ENCODE results near the gene RECQL5.
A peak's percentile ranks its signal among the peaks of the same experiment; 100 is the strongest.

DNA sequence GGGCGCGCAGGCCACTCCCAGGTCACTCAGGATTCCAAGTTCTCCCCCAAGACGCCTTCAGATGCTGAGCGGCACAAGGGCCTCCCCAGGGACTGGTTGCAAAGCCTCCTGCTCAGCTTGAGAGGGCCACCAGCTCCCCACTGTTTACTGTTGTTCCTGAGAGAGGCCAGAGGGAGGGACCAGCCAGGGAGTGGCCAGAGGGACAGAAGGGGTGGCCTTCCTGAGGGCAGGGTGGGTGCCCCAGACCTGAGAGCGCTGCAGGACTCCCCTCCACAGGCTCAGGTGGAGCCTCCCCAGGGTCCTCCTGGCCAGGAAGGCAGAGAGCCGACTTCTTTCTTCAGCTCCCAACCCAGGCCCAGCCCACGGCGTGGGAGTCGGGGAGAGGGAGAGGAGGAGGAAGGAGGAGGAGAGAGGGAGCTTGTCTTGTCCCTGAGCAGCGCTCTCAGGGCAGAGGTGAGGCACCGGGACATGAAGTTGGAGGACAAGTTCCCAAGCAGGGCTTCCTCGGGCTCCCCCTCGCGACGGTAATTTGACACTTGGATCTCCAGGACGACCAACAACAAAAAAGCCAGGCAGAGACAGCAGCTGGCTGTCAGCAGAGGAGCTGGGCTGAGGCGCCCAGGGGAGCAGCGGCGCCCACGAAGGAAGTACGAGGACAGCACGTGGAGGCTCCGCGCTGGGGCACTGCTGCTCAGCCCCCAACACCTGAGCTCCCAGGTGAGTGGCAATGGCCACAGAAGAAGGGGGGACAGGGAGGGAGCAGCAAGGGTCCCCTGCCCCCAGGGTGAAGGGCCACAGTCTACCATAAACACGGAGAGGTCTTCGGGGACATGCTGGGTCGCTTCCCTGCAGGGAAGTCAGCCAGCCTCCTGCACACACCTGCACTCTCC, 33.2 kb downstream of the RECQL5 start:
- TF ChIP-seq, protein P1, sequence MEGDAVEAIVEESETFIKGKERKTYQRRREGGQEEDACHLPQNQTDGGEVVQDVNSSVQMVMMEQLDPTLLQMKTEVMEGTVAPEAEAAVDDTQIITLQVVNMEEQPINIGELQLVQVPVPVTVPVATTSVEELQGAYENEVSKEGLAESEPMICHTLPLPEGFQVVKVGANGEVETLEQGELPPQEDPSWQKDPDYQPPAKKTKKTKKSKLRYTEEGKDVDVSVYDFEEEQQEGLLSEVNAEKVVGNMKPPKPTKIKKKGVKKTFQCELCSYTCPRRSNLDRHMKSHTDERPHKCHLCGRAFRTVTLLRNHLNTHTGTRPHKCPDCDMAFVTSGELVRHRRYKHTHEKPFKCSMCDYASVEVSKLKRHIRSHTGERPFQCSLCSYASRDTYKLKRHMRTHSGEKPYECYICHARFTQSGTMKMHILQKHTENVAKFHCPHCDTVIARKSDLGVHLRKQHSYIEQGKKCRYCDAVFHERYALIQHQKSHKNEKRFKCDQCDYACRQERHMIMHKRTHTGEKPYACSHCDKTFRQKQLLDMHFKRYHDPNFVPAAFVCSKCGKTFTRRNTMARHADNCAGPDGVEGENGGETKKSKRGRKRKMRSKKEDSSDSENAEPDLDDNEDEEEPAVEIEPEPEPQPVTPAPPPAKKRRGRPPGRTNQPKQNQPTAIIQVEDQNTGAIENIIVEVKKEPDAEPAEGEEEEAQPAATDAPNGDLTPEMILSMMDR (tag by site-specific recombination; IDR thresholded peaks at IDR 0.05) = peak; percentile 97
- TF ChIP-seq ZNF433 (tag by site-specific recombination; IDR thresholded peaks at IDR 0.05; ENCODE audit: low read depth) = no peak
- TF ChIP-seq ZNF791 (tag by site-specific recombination; IDR thresholded peaks at IDR 0.05) = no peak
- TF ChIP-seq, protein P2, sequence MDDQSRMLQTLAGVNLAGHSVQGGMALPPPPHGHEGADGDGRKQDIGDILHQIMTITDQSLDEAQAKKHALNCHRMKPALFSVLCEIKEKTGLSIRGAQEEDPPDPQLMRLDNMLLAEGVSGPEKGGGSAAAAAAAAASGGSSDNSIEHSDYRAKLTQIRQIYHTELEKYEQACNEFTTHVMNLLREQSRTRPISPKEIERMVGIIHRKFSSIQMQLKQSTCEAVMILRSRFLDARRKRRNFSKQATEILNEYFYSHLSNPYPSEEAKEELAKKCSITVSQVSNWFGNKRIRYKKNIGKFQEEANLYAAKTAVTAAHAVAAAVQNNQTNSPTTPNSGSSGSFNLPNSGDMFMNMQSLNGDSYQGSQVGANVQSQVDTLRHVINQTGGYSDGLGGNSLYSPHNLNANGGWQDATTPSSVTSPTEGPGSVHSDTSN (CRISPR knock-in tag; IDR thresholded peaks at IDR 0.05) = no peak
- TF ChIP-seq, protein P3, sequence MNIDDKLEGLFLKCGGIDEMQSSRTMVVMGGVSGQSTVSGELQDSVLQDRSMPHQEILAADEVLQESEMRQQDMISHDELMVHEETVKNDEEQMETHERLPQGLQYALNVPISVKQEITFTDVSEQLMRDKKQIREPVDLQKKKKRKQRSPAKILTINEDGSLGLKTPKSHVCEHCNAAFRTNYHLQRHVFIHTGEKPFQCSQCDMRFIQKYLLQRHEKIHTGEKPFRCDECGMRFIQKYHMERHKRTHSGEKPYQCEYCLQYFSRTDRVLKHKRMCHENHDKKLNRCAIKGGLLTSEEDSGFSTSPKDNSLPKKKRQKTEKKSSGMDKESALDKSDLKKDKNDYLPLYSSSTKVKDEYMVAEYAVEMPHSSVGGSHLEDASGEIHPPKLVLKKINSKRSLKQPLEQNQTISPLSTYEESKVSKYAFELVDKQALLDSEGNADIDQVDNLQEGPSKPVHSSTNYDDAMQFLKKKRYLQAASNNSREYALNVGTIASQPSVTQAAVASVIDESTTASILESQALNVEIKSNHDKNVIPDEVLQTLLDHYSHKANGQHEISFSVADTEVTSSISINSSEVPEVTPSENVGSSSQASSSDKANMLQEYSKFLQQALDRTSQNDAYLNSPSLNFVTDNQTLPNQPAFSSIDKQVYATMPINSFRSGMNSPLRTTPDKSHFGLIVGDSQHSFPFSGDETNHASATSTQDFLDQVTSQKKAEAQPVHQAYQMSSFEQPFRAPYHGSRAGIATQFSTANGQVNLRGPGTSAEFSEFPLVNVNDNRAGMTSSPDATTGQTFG (tag by site-specific recombination; IDR thresholded peaks at IDR 0.05; ENCODE audit: borderline replicate concordance) = no peak
- no peak for TF ChIP-seq KLF9 (tag by site-specific recombination; IDR thresholded peaks at IDR 0.05; ENCODE audit: low read depth)
